D341Med (cell line): Measurements from ENCODE around the gene CDKN3.
A peak's percentile ranks its signal among the peaks of the same experiment; 100 is the strongest.
"Not testable (repeated sequence)": the region's sequence is repeated elsewhere in the genome, so short reads cannot be mapped to it uniquely, and the experiment has no call there.

Experiments
- DNase-seq: peaks from one replicate; pipeline ENCODE4 v3.0.0; 2012; ENCODE audit warnings: low spot score

The CDKN3 gene

DNA sequence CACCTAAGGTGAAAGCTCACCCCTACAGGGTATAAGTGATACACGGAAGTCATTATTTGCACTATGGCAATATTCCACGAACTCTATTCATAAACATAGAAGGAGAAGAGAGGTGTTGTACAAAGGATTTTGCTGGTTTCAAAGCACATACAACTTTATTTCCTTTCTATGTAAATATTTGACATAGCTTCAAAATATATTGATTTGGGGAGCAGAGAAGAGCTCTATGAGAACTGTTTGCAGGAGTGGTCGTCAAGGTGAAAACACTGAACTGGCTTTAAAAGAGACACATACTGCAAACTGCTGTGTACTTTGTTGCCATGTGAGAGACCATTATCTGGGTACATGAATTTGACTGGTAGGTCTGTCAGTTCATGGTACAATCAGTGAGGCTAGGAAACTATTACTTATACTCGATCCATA lies 27.7 kb downstream of the CDKN3 start:
- no peak for DNase-seq

DNA sequence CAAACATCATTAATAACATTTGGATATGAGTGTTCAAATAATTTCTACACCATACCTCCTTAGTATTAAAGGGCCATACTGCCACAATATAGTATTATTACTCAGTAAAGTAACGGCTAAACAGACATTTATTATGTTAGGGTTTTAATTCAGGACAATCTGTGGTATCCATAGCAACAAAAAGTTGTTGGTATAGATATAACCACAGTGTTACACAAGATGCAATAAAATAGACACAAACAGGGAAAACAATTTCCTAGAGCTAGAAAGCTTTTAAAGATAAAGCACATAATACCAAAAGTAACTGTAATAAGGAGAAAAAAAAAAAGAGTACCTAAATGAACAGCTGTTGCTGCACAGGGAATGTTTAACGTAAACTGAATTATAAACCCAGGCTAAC lies 28.3 kb downstream of the CDKN3 start:
- no peak for DNase-seq

DNA sequence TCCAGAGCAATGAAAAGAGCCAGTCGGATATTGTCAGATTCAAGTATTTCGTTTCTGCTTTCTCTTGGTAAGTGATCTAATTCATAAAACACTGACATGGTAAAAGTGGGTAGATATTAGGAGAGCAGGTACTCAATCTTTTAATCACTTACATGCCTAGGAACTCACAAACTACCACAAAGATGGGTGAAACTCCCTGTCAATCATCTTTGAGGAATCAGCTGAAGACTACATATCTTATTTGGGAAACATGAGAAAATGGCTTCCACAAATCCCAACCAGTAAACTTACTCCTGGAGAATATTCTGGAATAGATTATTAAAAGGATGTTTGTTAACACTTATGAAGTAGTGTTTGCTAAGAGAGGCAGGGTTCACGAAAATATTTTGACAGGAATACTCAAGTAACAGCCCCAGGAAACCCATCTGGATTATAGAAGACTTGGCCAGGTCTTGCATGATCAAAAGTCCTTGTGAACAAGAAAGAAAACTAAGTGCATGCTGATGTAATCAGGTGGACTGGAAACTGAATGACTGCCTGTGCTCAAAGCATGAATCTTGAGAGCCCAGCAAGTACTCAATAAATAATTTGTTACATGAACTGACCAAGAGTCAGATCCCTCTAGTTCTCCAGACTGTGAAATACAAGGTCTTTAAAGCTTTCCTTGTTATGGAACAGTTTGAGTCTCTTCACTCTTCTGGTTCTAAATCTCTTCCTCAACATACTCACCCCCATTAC lies 28.9 kb downstream of the CDKN3 start:
- DNase-seq, result no peak

GRCh38 chr14:54427871-54428270 lies 31.1 kb downstream of the CDKN3 start:
- DNase-seq, result no peak

- no peak for DNase-seq
Measured at GRCh38 chr14:54428527-54428926, 31.7 kb downstream of the CDKN3 start.

- DNase-seq, result no peak
Measured at GRCh38 chr14:54435500-54435981, 38.7 kb downstream of the CDKN3 start.

DNA sequence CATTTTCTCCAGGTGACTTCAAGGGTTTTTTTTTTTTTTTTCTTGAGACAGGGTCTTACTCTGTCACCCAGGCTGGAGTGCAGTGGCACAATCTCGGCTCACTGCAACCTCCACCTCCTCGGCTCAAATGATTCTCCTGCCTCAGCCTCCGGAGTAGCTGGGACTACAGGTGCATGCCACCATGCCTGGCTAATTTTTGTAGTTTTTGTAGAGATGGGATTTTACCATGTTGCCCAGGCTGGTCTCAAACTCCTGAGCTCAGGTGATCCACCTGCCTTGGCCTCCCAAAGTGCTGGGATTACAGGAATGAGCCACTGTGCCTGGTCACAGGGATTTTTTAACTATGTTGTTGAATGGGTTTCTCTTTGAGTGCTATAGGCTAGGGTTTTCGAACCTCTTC lies 41.1 kb downstream of the CDKN3 start:
- not testable (repeated sequence) for DNase-seq

DNA sequence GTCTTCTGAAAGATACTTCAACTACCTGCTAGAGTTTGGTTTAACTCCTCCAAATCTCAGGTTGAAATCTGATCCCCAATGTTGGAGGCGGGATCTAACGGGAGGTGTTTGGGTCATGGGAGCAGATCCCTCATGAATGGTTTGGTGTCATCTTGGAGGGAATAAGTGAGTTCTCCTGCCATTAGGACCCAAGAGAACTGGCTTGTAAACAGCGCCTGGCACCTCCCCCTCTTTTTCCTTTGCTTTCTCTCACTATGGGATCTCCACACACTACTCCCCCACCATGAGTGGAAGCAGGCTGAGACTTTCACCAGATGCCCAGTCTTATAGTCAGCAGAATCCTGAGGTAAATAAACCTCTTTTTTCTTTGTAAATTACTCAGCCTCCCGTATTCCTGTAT lies 41.9 kb downstream of the CDKN3 start:
- no peak for DNase-seq

- DNase-seq, result no peak
Measured at GRCh38 chr14:54440037-54440436, 43.2 kb downstream of the CDKN3 start.

- no peak for DNase-seq
Measured at GRCh38 chr14:54440476-54440872, 43.7 kb downstream of the CDKN3 start.

DNA sequence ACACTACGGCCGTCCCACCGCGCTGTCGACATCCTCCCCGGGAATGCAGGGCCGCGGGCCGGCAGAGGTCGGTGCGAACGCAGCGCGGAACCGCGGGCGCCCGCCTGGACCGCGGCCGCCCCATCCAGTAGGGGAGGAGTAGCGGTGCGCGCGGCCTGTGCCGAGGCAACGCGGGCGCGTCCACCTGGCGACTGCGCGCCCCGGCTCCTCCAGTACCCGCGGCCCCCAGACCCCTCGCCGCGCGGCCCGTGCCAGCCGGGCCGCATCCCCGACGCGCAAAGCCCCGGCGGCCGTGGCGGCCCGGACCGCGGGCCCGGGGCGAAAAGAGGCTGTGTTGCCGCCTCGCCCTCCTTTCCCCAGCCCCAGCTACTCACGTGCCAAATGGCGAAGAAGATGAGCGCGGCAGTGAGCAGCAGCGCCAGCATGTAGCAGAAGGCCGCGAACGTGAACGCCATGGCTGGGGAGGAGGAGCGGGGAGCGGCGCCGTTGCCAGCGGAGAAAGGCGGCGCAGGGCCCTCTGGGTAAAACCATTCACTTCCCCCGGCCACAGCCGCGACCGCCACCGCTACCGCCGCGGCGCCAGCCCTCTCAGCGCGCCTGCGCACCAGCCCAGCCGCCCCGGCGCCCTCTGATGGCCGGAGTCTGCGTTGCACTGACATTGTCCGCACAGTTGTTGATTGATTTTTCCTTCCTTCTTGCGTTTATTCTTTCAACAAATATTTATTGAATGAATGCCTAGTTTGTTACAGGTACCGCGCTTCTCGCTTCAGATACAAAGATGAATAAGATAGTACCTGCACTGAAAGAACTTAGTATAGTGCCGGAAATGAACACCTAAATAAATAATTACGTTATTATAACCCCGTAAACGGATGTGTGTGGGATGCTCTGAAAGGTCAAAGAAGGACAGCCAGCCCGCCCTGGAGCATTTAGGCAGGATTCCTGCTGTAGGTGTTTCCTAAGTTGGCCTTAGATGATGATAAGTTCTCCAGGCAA lies 44.4 kb downstream of the CDKN3 start, which contains the start of gene CNIH1:
CNIH1 (minus strand) TSS at position 502 of the 996 bp plus-strand sequence; CDS start at position 455, 47 bp downstream.
- peak; percentile 99 for DNase-seq

GRCh38 chr14:54442961-54443360 lies 46.2 kb downstream of the CDKN3 start:
- not testable (repeated sequence) for DNase-seq

DNA sequence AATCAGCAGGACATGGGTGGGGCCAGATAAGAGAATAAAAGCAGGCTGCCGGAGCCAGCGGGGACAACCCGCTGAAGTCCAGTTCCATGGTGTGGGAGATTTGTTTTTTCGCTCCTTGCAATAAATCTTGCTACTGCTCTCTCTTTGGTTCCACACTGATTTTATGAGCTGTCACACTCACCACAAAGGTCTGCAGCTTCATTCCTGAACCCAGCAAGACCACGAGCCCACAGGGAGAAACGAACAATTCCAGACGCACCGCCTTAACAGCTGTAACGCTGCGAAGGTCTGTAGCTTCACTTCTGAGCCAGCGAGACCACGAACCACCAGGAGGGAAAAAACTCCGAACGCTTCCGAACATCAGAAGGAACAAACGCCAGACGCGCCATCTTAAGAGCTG lies 47.2 kb downstream of the CDKN3 start:
- no peak for DNase-seq

DNA sequence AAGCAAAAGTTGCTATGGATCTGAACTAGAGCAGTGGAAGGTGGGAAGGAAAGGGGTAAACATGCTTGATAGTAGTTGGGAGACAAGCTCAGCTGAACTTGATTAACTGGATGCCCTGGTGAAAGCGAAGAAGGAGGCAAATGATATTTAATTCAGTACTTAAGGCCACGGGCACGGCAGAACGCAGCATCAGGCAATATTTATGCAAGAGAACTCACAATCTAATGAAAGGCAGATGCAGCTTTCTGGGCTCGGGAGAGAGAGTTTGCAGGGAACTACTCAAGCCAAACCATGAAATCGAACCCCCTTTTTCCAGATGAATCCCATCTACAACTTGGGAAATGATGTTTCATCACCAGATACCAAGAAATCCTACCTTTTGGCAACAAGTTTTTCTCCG lies 47.9 kb downstream of the CDKN3 start:
- DNase-seq, result no peak

- no peak for DNase-seq
Measured at GRCh38 chr14:54446161-54446693, 49.4 kb downstream of the CDKN3 start.

DNA sequence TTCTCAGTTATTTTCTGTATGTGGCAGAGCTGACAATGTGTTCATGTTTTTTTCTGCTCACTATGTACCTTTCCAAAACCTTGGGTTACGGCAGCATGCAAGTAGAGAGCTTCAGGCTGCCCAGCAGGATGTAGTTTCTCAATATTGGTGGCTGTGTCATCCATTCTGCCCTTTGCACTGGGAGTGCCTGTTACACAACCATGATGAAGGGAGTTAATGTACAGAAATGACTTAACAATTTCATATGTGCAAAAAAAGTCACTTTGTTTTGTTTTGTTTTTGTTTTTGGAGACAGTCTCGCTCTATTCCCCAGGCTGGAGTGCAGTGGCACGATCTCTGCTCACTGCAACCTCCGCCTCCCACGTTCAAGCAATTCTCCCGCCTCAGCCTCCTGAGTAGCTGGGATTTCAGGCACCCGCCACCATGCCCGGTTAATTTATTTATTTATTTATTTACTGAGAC lies 50.5 kb downstream of the CDKN3 start:
- DNase-seq, result no peak

GRCh38 chr14:54450535-54450934 lies 53.7 kb downstream of the CDKN3 start:
- DNase-seq, result no peak

DNA sequence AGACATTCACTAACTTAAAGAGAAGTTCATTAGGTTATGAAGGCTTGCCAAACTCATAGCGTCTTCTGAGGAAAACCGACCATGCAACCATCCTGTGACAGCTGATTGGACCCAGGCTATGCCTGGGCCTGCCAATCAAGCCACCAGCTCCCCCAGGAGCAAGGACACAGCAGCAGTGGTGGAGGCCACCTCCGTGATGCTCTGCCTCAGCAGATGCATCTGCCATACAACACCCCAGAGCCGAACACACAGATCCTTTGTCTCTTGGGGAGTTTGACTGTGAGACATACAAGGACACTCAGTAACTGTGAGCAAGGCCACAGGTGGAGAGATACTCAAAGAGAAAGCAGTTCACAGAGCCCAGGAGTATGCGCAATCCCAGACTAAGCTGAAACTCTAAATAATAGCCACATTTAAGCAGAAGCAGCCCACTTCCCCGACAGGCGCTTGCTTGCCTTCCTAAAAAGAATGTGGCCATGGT lies 54.4 kb downstream of the CDKN3 start:
- no peak for DNase-seq

GRCh38 chr14:54451961-54452360 lies 55.2 kb downstream of the CDKN3 start:
- DNase-seq, result no peak

DNA sequence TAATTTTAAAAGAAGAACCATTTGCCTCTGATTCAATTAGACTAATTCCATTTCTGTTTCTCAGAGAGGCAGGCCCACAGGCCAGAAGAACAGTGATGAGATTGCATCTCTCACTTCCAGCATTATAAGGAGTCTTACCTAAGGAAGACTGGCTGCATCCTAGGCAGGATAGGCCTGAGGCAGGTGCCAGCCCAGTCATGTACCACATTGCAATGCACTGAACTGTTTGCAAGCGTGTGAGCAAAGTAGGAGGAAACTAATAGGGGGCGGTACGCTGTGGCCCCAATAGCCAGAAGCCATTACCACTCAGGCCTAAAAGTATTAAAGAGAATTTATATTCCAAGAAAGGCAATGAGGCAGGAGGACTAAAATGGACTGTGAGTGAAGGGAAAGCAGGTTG lies 56.4 kb downstream of the CDKN3 start:
- no peak for DNase-seq

- not testable (repeated sequence) for DNase-seq
Measured at GRCh38 chr14:54453990-54454389, 57.2 kb downstream of the CDKN3 start.

DNA sequence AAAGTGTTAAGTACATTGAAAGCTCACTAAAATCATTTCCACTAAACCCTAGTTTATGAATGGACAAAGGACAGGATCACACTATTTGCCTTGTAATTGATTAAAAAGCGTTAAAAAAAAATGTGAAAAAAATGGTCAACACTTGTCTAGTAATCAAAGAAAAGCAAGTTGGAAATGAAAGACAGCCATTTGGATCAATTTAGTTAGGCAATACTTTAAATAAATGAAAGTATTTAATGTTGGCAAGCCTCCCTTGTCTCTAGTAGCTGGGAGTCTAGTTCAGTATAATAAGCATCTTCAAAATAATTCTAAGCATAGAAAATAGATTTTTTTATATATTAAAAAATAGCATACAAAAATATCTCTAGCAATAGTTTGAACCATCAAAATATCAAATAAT lies 58.6 kb downstream of the CDKN3 start:
- no peak for DNase-seq
